ENCODE measurements around the gene YARS1. TPM values are rescaled to one million over a fixed set of nuclear protein-coding genes. Genes with fewer than 3 reads are reported as not detected.

YARS1 gene
- total RNA-seq, 4 donors from 2014 or later = 36.6 to 67.7 (median 42.4) TPM

GRCh38 chr1:32754317-32755097, 62.7 kb downstream of the YARS1 start:
- TF ChIP-seq CTCF (IDR thresholded peaks at IDR 0.05; ENCODE audit: low read depth) = no peak

- no peak for TF ChIP-seq CTCF (IDR thresholded peaks at IDR 0.05; ENCODE audit: low read depth)
These were observed 63.4 kb downstream of the YARS1 start for GRCh38 chr1:32753532-32754316.

GRCh38 chr1:32749771-32750170, 67.4 kb downstream of the YARS1 start:
- no peak for TF ChIP-seq CTCF (IDR thresholded peaks at IDR 0.05; ENCODE audit: low read depth)

- no peak for TF ChIP-seq CTCF (IDR thresholded peaks at IDR 0.05; ENCODE audit: low read depth)
These were observed 67.8 kb downstream of the YARS1 start for GRCh38 chr1:32749332-32749731.

GRCh38 chr1:32748926-32749325, 68.2 kb downstream of the YARS1 start:
- no peak for TF ChIP-seq CTCF (IDR thresholded peaks at IDR 0.05; ENCODE audit: low read depth)

GRCh38 chr1:32748348-32748747, 68.8 kb downstream of the YARS1 start:
- no peak for TF ChIP-seq CTCF (IDR thresholded peaks at IDR 0.05; ENCODE audit: low read depth)

- no peak for TF ChIP-seq CTCF (IDR thresholded peaks at IDR 0.05; ENCODE audit: low read depth)
These were observed 71.0 kb downstream of the YARS1 start for GRCh38 chr1:32746130-32746529.

Measured in subcutaneous adipose tissue (tissue), 4 donors.